ENCODE data around the gene UNC13D.

The UNC13D gene

GRCh38 chr17:75885431-75885830 is 41.2 kb upstream of the UNC13D start:
- TF ChIP-seq POLR2AphosphoS5 (IDR thresholded peaks at IDR 0.05; ENCODE audit: borderline replicate concordance, low read depth, low read length), result no peak
- TF ChIP-seq FOXP2 (optimal IDR thresholded peaks at IDR 0.05; ENCODE audit: control extremely low read depth, extremely low read length, insufficient read depth), result no peak
- no peak for TF ChIP-seq EZH2 (IDR thresholded peaks at IDR 0.05)
- no peak for DNase-seq (ENCODE audit: low read depth, low spot score)
- no peaks in the 10 kb centered on the region for H3K36me3 ChIP-seq (ENCODE audit: insufficient read depth, low read length)

GRCh38 chr17:75881678-75882454 is 37.7 kb upstream of the UNC13D start:
- H3K4me3 ChIP-seq, result no peak overlapping the region
- no peak overlapping the region for H3K9ac ChIP-seq (ENCODE audit: insufficient read length)
- H3K27ac ChIP-seq, result no peak overlapping the region
- H3K36me3 ChIP-seq (ENCODE audit: insufficient read depth, low read length), result no peaks in the 10 kb centered on the region
- H3K9me3 ChIP-seq (ENCODE audit: low read depth, low read length), result no peaks in the 10 kb centered on the region
- no peak for TF ChIP-seq EZH2 (IDR thresholded peaks at IDR 0.05)
- TF ChIP-seq POLR2AphosphoS5 (IDR thresholded peaks at IDR 0.05; ENCODE audit: borderline replicate concordance, low read depth, low read length), result no peak
- no peak for TF ChIP-seq FOXP2 (optimal IDR thresholded peaks at IDR 0.05; ENCODE audit: control extremely low read depth, extremely low read length, insufficient read depth)
- DNase-seq (ENCODE audit: low read depth, low spot score), result no peak

More at GRCh38 chr17:75885431-75885830, 41.2 kb upstream of the UNC13D start:
- H3K9ac ChIP-seq (ENCODE audit: insufficient read length), result no peak overlapping the region
- H3K9me3 ChIP-seq (ENCODE audit: low read depth, low read length), result no peaks in the 10 kb centered on the region
- H3K4me3 ChIP-seq, result no peak overlapping the region
- H3K27ac ChIP-seq, result no peak overlapping the region

GRCh38 chr17:75880266-75880665 is 36.1 kb upstream of the UNC13D start:
- Histone ChIP-seq H3K9me3 (ENCODE audit: low read depth, low read length) (no peaks in the 10 kb centered on the region), H3K4me3 (no peak overlapping the region), H3K36me3 (ENCODE audit: insufficient read depth, low read length) (no peaks in the 10 kb centered on the region), H3K9ac (ENCODE audit: insufficient read length) (no peak overlapping the region), H3K27ac (no peak overlapping the region)
- TF ChIP-seq EZH2 (IDR thresholded peaks at IDR 0.05) (no peak), FOXP2 (optimal IDR thresholded peaks at IDR 0.05; ENCODE audit: control extremely low read depth, extremely low read length, insufficient read depth) (no peak), POLR2AphosphoS5 (IDR thresholded peaks at IDR 0.05; ENCODE audit: borderline replicate concordance, low read depth, low read length) (no peak)
- DNase-seq (ENCODE audit: low read depth, low spot score), result no peak

- Histone ChIP-seq H3K9me3 (ENCODE audit: low read depth, low read length) (no peaks in the 10 kb centered on the region), H3K9ac (ENCODE audit: insufficient read length) (no peak within 1 kb of the TSS), H3K27ac (no peak within 1 kb of the TSS), H3K4me3 (no peak within 1 kb of the TSS), H3K36me3 (ENCODE audit: insufficient read depth, low read length) (no peaks in the 10 kb centered on the region)
- DNase-seq (ENCODE audit: low read depth, low spot score), result no peak
- TF ChIP-seq FOXP2 (optimal IDR thresholded peaks at IDR 0.05; ENCODE audit: control extremely low read depth, extremely low read length, insufficient read depth) (no peak), POLR2AphosphoS5 (IDR thresholded peaks at IDR 0.05; ENCODE audit: borderline replicate concordance, low read depth, low read length) (no peak), EZH2 (IDR thresholded peaks at IDR 0.05) (no peak)
Measured at GRCh38 chr17:75878174-75878998, 34.2 kb upstream of the UNC13D start, which contains the start of gene TRIM47. TSS of gene TRIM47 (minus strand) at chr17:75878581. CDS start at chr17:75878548, 33 bp downstream.

GRCh38 chr17:75877752-75878173 is 33.6 kb upstream of the UNC13D start:
- Histone ChIP-seq H3K36me3 (ENCODE audit: insufficient read depth, low read length) (no peaks in the 10 kb centered on the region), H3K9ac (ENCODE audit: insufficient read length) (no peak overlapping the region), H3K27ac (no peak overlapping the region), H3K9me3 (ENCODE audit: low read depth, low read length) (no peaks in the 10 kb centered on the region), H3K4me3 (no peak overlapping the region)
- DNase-seq (ENCODE audit: low read depth, low spot score), result no peak
- TF ChIP-seq FOXP2 (optimal IDR thresholded peaks at IDR 0.05; ENCODE audit: control extremely low read depth, extremely low read length, insufficient read depth) (no peak), POLR2AphosphoS5 (IDR thresholded peaks at IDR 0.05; ENCODE audit: borderline replicate concordance, low read depth, low read length) (no peak), EZH2 (IDR thresholded peaks at IDR 0.05) (no peak)

GRCh38 chr17:75876938-75877751 is 32.9 kb upstream of the UNC13D start:
- Histone ChIP-seq H3K27ac (no peak overlapping the region), H3K36me3 (ENCODE audit: insufficient read depth, low read length) (no peaks in the 10 kb centered on the region), H3K9ac (ENCODE audit: insufficient read length) (no peak overlapping the region), H3K4me3 (no peak overlapping the region), H3K9me3 (ENCODE audit: low read depth, low read length) (no peaks in the 10 kb centered on the region)
- no peak for DNase-seq (ENCODE audit: low read depth, low spot score)
- TF ChIP-seq FOXP2 (optimal IDR thresholded peaks at IDR 0.05; ENCODE audit: control extremely low read depth, extremely low read length, insufficient read depth) (no peak), POLR2AphosphoS5 (IDR thresholded peaks at IDR 0.05; ENCODE audit: borderline replicate concordance, low read depth, low read length) (no peak), EZH2 (IDR thresholded peaks at IDR 0.05) (no peak)

GRCh38 chr17:75876190-75876937 is 32.2 kb upstream of the UNC13D start:
- no peak overlapping the region for H3K27ac ChIP-seq
- no peak overlapping the region for H3K4me3 ChIP-seq
- no peak for DNase-seq (ENCODE audit: low read depth, low spot score)
- no peaks in the 10 kb centered on the region for H3K9me3 ChIP-seq (ENCODE audit: low read depth, low read length)
- H3K9ac ChIP-seq (ENCODE audit: insufficient read length), result no peak overlapping the region
- TF ChIP-seq FOXP2 (optimal IDR thresholded peaks at IDR 0.05; ENCODE audit: control extremely low read depth, extremely low read length, insufficient read depth), result no peak
- no peak for TF ChIP-seq EZH2 (IDR thresholded peaks at IDR 0.05)
- no peak for TF ChIP-seq POLR2AphosphoS5 (IDR thresholded peaks at IDR 0.05; ENCODE audit: borderline replicate concordance, low read depth, low read length)
- H3K36me3 ChIP-seq (ENCODE audit: insufficient read depth, low read length), result no peaks in the 10 kb centered on the region

Data from SK-N-MC (cell line).